GM21619 (cell line): Measurements from ENCODE around the gene ARID4B.
A peak's percentile ranks its signal among the peaks of the same experiment; 100 is the strongest.
"Not testable (repeated sequence)": the region's sequence is repeated elsewhere in the genome, so short reads cannot be mapped to it uniquely, and the experiment has no call there.

Experiments used
- ATAC-seq: cut with Tn5 transposase; IDR thresholded peaks from one replicate; pipeline ENCODE4 v1.9.1; 2021; ENCODE audit not compliant: unreplicated experiment

ARID4B gene

DNA sequence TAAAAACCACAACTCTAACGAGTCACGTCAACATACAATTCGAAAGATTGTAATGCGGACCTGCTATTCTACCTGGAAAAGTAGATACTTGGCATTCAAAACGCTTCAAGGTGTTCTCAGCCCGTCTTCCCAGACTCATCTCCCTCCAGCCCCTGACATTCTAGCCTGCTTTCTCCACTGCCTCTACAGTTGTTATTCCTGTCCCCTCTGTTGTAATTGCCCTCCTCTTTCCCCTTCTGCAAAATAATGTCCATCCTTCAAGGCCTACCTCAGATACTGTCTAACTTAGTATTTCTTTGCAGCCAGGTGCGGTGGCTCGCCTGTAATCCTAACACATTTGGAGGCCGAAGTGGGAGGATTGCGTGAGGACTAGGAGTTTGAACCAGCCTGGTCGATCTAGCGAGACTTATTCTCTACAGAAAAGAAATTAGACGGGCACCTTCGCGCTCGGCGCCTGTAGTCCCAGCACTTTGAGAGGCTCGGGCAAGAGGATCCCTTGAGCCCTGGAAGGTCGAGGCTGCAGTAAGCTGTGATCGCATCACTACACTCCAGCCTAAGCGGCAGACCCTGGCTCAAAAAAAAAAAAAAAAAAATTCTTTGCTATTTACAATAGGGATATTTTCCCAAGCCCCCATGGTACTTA, 166.2 kb downstream of the ARID4B start:
- ATAC-seq, result no peak

DNA sequence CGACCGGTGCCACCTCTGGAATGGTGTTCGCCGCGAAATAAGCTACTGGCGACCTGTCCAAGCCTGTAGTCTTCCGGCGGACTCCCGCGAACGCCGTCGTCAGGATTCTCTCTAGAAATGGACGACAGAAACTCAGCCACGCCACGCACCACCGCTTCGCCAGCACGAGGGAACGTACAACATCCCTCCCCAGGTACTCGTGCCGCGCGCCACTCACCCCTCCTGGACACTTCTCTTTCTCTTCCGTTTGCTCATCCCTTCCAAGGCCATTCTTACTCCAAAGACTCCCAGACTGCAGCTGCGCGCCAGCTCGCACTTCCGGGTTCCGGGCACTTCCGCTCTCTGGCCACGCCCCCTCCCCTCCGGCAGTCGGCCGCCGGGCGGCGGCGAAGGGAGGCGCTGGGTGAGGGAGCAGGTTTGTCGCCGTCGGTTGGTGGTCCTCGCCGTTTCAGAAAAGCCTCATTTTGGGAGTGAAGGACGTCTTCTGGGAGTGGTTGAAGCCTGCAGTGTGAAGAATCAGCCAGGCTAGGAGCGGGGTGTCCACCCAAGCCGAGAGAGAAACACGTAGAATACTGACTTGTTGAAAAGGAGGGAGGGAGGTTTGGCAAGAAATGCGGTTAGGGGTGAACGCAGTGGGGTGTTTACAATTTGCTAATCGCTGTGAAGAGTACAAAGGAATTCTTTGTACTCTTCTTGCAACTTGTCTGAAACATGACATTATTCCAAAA, 166.9 kb downstream of the ARID4B start, which contains the start of gene RBM34:
Gene RBM34, minus strand, starts transcription at position 294 of the 728 bp plus-strand sequence. Its CDS starts 24 bp downstream, at position 270.
- ATAC-seq, result peak; percentile 93

DNA sequence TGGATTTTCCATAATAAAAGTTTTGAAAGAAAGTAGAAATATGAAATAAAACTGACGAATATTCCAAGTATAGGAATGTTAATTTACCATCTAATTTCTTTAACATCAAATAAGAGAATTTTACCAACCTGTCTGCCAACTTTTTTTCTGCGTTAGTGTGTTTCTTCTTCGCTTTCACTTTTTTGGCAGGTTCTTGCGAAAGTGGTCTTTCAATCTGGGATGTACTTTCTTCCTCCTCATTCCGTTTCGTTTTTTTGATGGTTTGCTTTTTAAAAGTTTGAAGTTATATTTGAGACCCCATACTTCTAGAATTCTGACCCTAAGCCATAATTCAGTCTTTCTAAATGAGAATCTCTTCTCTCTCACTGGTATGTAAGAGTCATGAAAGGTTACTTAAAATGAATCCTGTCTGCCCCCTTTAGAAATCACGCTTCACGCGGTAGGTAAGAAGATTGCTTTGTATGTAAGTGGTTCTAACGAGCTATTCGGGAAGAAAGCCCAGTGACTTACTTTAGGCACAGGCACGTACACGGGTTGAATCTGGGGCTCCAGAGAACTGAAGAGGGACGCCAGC, 167.5 kb downstream of the ARID4B start:
- ATAC-seq, result peak; percentile 23

DNA sequence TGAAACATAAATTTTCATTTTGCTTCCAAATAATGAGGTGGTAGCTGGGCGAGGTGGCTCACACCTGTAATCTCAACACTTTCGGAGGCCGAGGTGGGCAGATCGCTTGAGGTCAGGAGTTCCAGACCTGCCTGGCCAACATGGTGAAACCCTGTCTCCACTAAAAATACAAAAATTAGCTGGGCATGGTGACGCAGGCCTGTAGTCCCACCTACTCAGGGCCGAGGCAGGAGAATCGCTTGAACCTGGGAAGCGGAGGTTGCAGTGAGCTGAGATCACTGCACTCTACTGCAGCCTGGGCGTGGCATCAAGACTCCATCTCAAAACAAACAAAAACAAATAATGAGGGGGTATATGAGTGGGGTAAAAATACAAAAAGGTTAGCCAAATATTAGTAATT, 168.0 kb downstream of the ARID4B start:
- ATAC-seq, result not testable (repeated sequence)

DNA sequence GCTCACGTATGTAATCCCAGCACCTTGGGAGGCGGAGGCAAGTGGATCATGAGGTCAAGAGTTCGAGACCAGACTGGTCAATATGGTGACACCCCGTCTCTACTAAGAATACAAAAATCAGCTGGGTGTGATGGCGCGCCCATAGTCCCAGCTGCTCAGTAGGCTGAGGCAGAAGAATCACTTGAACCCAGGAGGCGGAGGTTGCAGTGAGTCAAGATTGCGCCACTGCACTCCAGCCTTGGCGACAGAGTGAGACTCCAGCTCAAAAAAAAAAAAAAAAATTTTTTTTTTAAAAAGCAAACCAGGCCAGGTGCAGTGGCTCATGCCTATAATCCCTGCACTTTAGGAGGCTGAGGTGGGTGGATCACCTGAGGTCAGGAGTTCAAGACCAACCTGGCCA, 168.7 kb downstream of the ARID4B start:
- ATAC-seq, result not testable (repeated sequence)

DNA sequence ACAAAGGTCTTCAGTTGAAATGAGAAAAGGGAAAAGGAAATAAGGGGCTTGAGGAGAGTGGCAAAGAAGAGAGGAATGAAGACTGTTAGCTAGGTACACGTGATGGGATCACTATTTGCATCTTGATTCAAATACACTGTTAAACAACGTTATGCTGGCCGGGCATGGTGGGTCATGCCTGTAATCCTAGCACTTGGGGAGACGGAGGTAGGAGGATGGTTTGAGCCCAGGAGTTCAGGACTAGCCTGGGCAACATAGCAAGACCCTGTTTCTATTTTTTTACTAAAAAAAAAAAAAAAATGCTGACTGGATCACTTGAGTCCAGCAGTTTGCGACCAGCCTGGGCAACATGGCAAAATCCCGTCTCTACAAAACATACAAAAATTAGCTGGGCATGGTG, 169.3 kb downstream of the ARID4B start:
- no peak for ATAC-seq

DNA sequence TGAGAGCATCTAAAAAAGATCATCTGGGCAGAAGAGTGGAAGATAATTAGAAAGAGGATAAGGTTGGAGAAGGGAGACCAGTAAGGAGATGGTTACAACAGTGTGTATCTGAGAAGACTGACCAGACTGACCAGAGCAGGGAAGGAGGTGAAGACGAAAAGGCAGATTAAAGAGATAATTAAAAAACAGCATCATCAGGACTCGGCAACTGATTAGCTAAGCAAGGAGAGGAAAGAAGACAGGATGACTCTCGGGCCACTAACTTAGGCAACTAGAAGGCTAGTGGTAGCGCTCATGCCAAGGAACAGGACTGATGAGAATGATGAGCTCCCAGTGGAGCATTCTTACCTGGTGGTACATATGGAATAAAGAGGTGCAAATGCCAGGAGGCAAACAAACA, 170.8 kb downstream of the ARID4B start:
- no peak for ATAC-seq

DNA sequence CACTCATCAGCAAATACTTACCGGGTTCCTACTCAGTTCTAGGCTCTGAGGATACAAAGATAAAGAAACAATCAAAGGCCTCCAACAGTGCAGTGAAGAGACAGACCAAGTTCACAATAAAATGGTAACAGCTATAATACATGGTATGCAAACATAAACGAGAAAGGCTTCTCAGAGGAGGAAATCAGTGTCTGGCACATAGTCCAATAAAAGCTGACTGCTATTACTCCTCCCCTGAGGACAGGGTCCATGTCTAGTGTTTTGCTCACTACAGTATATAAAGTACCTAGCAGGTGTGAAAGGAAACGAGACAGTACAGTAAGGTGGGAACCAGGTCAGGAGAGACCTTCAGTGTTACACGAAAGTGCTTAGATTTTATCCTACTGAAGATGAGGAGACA, 171.2 kb downstream of the ARID4B start:
- no peak for ATAC-seq

DNA sequence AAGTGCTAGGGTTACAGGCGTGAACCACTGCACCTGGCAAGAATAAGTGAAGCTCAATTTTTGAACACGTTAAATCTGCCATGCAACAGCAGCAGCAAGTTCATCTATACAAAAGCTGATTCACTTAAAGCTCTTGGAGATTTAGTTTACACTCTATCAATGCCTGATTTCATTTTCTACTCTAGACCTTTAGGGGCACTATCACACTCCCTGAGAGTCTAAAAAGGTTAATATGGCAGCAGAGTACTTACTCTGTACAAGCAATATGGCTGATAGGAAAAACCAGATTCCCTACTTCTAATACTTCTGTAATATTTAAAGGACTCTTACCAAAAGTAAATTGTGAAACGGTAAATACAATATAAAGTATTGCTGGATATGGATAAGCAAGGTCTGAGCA, 171.7 kb downstream of the ARID4B start:
- ATAC-seq, result no peak

DNA sequence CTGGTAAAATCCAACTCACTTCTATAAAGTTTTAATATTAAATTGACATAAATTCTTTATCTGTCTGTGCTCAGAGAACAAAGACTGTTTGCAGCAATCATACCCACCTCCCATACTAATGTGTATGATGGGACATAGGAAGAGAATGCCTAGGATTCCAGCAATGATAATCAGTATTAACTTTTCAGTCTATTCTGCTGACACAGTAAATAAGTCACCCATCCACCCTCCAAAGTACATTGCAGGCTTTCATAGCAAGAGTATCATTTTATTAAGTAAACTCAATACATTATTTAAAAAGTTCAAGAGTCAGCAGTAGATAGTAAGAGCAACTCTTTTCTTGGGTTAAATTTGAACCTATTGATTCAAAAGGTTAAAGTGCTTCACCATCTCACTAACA, 175.7 kb downstream of the ARID4B start:
- no peak for ATAC-seq

DNA sequence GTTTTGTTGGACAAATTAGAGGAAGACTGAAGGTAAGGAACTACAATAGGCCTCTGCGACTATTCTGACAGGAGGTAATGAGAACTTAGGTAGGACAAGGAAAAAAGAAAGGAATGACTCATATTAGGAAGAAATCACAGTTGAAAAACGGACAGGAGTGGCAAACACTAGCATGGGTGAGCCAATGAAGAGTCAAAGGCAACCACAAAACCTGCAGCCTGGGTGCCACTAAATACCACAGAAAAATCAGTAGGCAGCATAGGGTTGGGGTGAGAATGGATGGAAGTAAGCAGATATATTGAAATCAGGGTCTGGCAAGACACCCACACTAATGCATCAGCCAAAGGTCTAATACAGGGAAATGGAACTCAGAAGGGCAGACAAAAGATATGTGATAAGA, 176.9 kb downstream of the ARID4B start:
- no peak for ATAC-seq

DNA sequence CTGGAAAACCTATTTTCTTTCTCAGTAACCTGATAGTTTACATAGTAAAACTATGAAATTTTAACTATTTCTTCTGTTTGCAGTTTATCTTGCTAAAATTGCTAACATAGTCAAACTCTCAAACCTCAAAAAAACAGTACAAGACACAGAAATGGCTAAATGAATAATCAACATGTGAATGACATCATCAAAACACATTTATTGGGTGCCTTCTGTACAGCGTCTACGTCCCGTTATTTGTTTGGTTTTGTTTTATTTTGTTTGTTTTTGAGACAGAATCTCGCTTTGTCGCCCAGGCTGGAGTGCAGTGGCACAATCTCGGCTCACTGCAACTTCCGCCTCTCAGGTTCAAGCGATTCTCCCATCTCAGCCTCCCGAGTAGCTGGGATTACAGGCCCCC, 178.2 kb downstream of the ARID4B start:
- ATAC-seq, result no peak

DNA sequence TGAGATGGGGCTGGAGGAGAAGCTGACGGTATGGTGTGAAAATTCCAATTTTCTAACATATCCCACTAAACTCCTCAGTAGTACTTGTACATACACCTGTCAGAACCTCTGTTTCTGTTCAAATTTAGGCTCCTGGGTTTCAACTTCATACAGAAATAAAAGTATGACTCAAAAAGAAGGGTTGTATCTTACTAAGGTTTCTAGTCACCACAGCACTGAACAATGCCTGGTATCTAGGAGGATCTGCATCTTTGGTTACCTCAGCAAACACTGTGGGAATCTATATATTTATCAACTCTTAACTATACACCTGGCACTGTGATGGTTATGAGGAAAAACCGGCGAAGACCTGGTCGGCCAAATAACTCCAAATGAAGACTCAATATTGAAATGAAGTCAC, 180.7 kb downstream of the ARID4B start:
- no peak for ATAC-seq

DNA sequence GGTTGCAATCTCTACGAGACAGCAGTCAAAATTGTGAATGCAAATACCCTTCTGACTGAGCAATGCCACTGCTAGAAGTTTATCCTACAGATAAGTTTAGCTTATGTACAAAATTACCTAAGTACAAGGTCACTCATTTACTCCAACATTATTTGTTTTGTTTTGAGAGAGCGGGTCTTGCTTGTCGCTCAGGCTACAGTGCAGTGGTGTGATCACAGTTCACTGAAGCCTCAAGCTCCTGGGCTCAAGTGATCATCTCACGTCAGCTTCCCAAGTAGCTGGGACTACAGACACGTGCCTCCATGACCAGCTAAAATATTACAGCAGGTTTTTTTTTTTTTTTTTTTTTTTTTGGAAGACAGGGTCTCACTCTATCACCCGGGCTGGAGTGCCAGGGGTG, 182.3 kb downstream of the ARID4B start:
- ATAC-seq, result no peak

DNA sequence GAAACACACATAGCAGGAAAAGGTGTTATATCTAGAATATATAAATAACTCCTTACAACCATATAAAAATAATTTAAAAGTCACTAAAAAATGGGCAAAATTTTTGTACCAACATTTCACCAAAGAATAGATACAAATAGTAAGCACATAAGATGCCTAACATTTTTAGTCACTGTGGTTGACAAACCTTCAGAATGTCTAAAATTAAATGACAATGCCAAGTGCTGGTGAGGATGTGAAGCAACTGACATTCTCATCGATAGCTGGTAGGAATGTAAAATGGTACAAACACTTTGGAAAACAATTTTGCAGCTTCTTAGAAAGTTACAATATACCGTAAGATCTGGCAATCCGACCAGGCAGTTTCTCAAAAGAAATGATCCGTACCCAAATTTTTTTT, 185.0 kb downstream of the ARID4B start:
- ATAC-seq, result no peak

DNA sequence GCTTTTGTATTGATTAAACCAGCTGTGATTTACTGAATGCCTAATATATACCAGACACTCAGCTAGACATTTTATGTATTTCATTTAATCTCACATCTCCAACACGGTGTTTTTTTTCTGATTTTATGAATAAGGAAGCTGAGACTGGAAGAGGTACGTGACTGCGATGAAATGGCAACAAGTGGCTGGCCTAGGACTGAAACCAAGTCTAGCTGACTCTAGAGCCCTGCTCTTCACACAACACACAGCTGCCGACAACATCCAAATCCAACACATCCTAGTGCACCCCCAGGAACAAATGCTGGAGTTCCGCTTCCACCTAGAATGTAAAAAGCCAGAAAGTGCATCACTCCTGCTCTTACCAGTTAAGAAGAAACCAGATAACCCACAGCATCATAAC, 188.7 kb downstream of the ARID4B start:
- no peak for ATAC-seq

DNA sequence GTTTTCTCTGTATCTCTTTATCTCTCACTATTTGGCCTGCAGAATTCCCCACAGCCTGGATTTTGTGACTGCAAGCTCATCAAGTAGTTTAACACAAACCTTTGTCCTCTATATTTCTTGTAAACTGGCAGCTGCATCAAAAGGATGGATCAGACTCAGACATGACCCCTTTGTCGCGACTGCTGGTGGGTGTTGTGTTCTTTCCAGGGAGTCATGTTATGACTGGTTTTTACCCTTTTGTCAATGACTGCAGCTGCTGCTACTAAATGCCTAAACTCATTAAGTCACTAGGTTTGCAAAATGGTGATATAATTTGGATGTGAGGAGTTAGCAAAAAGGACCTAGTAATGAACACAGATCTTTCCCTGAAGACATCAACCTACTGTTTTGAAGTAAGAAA, 189.2 kb downstream of the ARID4B start:
- ATAC-seq, result no peak

DNA sequence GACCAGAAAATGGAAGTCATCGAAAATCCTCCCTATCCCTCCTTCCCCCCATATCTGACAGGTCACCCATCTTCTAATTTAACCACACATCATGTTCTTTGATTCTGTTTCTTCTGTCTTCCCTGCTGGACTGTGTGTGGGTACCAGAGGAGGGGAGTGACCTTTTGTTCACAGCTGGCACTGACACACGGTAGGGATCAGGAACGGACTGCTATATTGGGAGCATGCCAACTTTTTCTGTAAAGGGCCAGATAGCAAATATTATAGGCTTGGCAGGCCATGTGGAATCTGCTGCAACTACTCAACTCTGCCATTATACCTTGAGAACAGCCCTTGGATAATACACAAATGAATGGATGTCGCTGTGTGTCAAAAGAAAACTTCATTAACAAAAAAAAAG, 191.9 kb downstream of the ARID4B start:
- no peak for ATAC-seq

DNA sequence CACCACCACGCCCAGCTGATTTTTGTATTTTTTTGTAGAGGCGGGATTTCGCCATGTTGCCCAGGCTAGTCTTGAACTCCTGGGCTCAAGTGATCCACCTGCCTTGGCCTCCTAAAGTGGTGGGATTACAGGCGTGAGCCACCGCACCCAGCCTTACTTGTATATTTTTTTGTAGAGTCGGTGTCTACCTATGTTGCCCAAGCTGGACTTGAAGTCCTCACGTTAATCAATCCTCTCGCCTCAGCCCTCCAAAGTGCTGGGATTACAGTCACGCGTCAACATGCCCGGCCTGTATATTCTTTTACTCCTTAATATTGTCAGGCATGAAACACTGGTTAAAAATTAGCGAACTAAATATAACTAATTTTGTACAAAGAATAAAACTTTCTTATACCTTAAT, 193.8 kb downstream of the ARID4B start:
- no peak for ATAC-seq

DNA sequence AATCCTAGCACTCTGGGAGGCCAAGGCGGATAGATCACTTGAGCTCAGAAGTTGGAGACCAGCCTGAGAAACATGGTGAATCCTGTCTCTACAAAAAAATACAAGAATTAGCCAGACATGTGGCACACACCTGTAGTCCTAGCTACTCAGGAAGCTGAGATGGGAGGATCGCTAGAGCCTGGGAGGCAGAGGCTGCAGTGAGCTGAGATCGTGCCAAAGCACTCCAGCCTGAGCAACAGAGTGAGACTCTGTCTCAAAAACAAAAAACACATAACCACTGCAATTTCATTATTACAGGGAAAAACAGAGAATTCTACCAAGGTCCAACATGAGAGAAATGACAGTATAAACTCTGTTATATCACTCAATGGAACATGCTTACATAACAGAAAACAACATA, 194.9 kb downstream of the ARID4B start:
- no peak for ATAC-seq

DNA sequence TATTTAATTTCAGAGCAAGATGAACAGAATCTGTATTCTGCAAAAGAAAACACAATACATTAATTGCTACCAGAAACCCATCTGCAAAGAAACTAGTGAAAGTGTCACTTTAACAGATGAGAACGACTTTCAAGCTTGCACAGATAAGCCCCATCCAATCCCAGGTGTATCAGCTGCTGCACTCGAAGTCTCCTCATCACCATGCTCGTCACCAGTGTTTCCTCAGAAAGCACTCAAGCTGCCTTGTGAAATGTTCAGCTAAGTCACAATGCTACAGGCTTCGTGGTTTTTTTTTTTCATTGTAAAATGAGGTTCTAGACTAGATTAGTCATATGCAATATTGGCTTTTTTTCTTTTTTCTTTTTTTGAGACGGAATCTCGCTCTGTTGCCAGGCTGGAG, 196.0 kb downstream of the ARID4B start:
- ATAC-seq, result no peak

DNA sequence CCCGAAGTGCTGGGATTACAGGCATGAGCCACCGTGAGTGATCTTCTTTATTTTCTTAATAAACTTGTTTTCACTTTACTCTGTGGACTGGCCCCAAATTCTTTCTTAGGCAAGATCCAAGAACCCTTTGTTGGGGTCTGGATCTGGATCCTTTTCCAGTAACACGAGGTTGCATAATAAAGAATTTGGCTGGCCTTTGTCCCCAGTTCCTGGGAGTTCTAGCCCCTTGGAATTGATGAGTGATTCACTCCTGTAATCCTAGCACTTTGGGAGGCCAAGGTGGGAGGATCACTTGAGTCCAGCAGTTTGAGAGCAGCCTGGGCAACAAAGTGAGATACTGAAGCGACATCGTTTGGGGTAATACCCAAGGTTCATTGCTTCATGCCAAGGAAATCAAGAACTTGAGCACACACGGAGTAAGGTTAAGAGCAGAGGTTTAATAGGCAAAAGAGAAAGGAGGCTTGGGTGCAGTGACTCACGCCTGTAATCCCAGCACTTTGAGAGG, 197.2 kb downstream of the ARID4B start:
- no peak for ATAC-seq
